HG02852 (cell line): ENCODE measurements around the gene IFI16.
"Not testable (repeated sequence)": the region's sequence is repeated elsewhere in the genome, so short reads cannot be mapped to it uniquely, and the experiment has no call there.

ENCODE experiments used
- ATAC-seq: cut with Tn5 transposase; IDR thresholded peaks from one replicate; pipeline ENCODE4 v1.9.1; 2021; ENCODE audit warnings: mild to moderate bottlenecking, moderate library complexity; ENCODE audit not compliant: unreplicated experiment

The IFI16 gene

DNA sequence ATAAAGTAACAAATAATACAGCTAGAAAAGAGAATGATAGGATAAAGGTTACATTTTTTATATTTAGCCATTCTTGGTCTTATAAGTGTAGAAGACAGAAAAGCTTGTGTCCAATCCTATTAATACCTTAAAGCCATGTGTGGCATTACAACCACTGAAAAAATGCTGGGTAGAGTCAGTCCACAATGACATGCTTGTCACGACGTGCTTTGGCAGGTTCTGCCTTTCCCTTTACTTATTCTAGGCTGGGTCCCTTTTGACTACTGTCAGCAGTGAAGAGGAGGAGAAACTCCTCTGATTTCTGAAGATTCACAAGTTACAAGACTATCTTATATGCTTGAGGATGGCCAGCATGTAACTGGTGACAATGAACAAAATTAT is 81.5 kb downstream of the IFI16 start:
- no peak for ATAC-seq

DNA sequence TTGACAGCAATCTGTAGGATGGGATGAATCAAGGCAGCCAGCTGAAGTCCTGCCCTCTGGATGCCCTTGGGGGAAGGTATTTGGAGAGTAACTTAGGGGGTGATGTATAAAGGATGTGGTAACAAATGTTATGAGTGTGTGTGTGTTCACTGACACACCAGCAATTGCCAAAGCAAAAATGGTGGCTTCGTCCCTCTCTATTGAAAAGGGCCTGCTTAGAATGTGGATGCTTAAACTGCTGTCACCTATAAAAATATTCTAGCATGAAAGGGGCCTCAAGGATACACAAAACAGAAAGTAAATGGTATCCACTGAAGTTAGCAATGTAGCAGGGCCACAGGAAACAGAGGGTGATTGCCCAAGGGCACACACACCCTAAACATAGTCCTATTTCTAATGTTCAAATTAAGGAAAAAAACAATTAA is 81.9 kb downstream of the IFI16 start:
- no peak for ATAC-seq

DNA sequence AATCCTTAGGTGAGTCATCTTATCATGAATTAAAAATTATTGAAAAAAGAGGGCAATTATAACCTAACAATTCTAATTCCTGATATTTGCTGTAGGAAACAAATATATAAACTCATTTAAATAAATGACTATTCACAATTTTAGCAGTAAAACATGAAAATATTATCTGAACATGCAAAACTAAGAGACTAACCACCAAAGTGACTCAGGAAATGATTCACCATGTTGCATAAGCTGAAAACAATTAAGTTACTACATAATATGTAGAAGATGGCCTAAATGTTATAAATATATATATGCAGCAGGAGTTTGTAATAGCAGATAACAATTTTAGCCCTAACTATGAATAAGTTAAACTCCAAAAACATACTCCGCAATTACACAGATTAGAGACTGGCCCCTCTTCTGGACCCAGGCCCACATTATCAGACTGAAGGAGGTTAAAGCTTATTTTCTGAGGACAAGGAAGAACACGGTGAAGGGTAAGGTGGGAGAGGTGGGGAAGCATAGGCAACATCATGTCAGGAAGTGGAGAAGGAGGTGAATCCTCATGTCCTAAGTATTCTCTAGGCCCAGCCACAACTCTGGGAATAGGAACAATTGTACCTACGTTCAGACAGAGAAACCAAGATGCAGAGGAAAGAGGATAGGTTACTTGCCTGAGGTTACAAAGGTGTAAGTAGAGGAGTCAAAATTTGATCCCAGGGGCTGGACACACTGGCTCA is 82.5 kb downstream of the IFI16 start:
- no peak for ATAC-seq

DNA sequence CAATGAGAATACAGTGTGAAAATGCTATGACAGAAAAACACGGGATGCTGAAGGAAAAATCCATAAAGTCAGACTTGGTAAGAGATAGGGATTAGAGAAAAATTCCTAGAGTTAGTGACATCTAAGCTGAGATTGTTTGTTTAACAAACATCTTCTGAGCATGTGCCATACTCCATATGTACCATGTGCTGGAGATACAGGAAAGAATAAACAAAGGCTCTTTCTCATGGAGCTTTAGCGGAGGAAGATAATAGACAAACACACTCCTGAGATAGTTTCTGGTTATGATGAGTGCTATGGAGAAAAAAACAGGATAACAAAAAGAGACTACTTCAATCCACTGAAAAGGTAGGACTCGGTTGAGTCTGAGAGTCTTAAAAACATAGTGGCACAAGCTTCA is 88.9 kb downstream of the IFI16 start:
- ATAC-seq: no peak

DNA sequence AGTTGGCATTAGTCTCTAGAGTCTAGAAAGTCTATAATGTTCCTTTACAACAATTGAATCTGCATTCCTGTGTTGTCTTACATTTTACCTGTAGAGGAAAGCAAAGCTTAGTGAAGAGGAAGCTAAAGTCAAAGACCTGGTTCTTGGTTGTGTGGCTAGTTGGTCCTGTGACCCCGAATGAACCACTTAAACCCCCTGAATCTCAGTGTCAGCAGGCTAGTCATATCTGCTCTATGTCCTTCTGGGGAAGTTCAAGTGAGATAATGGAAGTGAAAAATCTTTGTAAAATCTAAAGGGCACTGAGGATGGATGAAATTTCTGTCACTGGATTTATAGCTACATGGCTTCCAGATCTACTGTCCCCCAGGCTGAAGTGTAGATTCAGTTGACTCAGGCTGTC is 90.9 kb downstream of the IFI16 start:
- ATAC-seq: no peak

DNA sequence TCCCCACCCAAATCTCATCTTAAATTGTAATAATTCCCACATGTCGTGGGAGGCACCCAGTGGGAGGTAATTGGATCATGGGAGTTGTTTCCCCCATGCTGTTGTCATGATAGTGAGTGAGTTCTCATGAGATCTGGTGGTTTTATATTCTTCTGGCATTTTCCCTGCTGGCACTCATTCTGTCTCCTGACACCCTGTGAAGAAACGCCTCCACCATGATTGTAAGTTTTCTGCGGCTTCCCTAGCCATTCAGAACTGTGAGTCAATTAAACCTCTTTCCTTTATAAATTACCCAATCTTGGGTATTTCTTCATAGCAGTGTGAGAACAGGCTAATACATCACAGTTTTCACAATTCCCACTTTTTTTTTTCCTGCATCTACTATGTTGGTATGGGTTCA is 93.3 kb downstream of the IFI16 start:
- ATAC-seq: not testable (repeated sequence)
